SK-N-SH treated with all-trans-retinoic acid at 6 μM for 48 hours (cell line): ENCODE data around the gene CCDC158.

Experiments
- ATAC-seq: fragments of 200-7000 bp; cut with Tn5 transposase; 3 replicates; pipeline ENCODE4 v1.9.1; 2020; ENCODE audit warnings: mild to moderate bottlenecking, moderate library complexity
- ARNTL ChIP-seq: fragments of 450-650 bp; formaldehyde crosslinking; IDR thresholded peaks from 2 replicates; pipeline ENCODE4 v1.5.0; 2020; ENCODE audit warnings: low read depth, mild to moderate bottlenecking, moderate library complexity, borderline replicate concordance
- BACH2 ChIP-seq: fragments of 250-450 bp; sonication (Bioruptor Pico); IDR thresholded peaks from 2 replicates; pipeline ENCODE4 v1.9.0; 2021; ENCODE audit warnings: mild to moderate bottlenecking, borderline replicate concordance
- CSDC2 ChIP-seq: fragments of 250-450 bp; sonication (Bioruptor Pico); IDR thresholded peaks from 2 replicates; pipeline ENCODE4 v1.5.0; 2020; ENCODE audit warnings: mild to moderate bottlenecking, moderate library complexity
- GLIS3 ChIP-seq: fragments of 250-450 bp; sonication (Bioruptor Pico); IDR thresholded peaks from 2 replicates; pipeline ENCODE4 v1.5.0; 2020; ENCODE audit warnings: mild to moderate bottlenecking, moderate library complexity
- POU6F1 ChIP-seq: fragments of 250-450 bp; sonication (Bioruptor Pico); IDR thresholded peaks from 2 replicates; pipeline ENCODE4 v1.8.0; 2021; ENCODE audit warnings: low read depth, mild to moderate bottlenecking, moderate library complexity, borderline replicate concordance
- PPARA ChIP-seq: fragments of 250-450 bp; sonication (Bioruptor Pico); IDR thresholded peaks from 2 replicates; pipeline ENCODE4 v1.5.0; 2020; ENCODE audit warnings: mild to moderate bottlenecking, borderline replicate concordance
- RARB ChIP-seq: fragments of 250-450 bp; sonication (Bioruptor Pico); IDR thresholded peaks from 2 replicates; pipeline ENCODE4 v1.8.0; 2021; ENCODE audit warnings: mild to moderate bottlenecking, moderate library complexity
- SNAI2 ChIP-seq: fragments of 250-450 bp; sonication (Bioruptor Pico); IDR thresholded peaks from 2 replicates; pipeline ENCODE4 v1.5.0; 2020; ENCODE audit warnings: mild to moderate bottlenecking, moderate library complexity
- TCF4 ChIP-seq: fragments of 250-450 bp; sonication (Bioruptor Pico); IDR thresholded peaks from 2 replicates; pipeline ENCODE4 v1.8.0; 2021; ENCODE audit warnings: mild to moderate bottlenecking, moderate library complexity, borderline replicate concordance
- TOX ChIP-seq: fragments of 250-450 bp; sonication (Bioruptor Pico); IDR thresholded peaks from 2 replicates; pipeline ENCODE4 v1.8.0; 2021; ENCODE audit warnings: mild to moderate bottlenecking, moderate library complexity, borderline replicate concordance
- ZC3H10 ChIP-seq: fragments of 250-450 bp; sonication (Bioruptor Pico); IDR thresholded peaks from 2 replicates; pipeline ENCODE4 v1.5.1; 2021; ENCODE audit warnings: mild to moderate bottlenecking, moderate library complexity
- ZFP3 ChIP-seq: fragments of 250-450 bp; sonication (Bioruptor Pico); IDR thresholded peaks from 2 replicates; pipeline ENCODE4 v1.5.0; 2020; ENCODE audit warnings: mild to moderate bottlenecking, moderate library complexity
- ZFP30 ChIP-seq: fragments of 450-650 bp; formaldehyde crosslinking; IDR thresholded peaks from 2 replicates; pipeline ENCODE4 v1.5.0; 2022; ENCODE audit warnings: mild to moderate bottlenecking, moderate library complexity
- ZNF565 ChIP-seq: fragments of 450-650 bp; formaldehyde crosslinking; conservative IDR thresholded peaks from 2 replicates; pipeline ENCODE4 v1.5.0; 2020; ENCODE audit warnings: low read depth, mild to moderate bottlenecking, moderate library complexity
- ZNF70 ChIP-seq: fragments of 450-650 bp; formaldehyde crosslinking; IDR thresholded peaks from 2 replicates; pipeline ENCODE4 v1.5.0; 2020; ENCODE audit warnings: mild to moderate bottlenecking, moderate library complexity
- ZNF8 ChIP-seq: fragments of 450-650 bp; formaldehyde crosslinking; IDR thresholded peaks from 2 replicates; pipeline ENCODE4 v1.5.0; 2020; ENCODE audit warnings: mild to moderate bottlenecking, moderate library complexity
- TF ChIP-seq, protein P1 (sequence below): fragments of 250-450 bp; sonication (Bioruptor Pico); IDR thresholded peaks from 2 replicates; pipeline ENCODE4 v1.5.1; 2021; ENCODE audit warnings: mild to moderate bottlenecking, moderate library complexity
- TF ChIP-seq, protein P2 (sequence below): fragments of 250-450 bp; sonication (Bioruptor Pico); IDR thresholded peaks from 2 replicates; pipeline ENCODE4 v1.8.0; 2020; ENCODE audit warnings: mild to moderate bottlenecking, moderate library complexity, borderline replicate concordance
- TF ChIP-seq, protein P3 (sequence below): fragments of 250-450 bp; sonication (Bioruptor Pico); IDR thresholded peaks from 2 replicates; pipeline ENCODE4 v1.5.1; 2020; ENCODE audit warnings: low read depth, mild to moderate bottlenecking, moderate library complexity

The CCDC158 gene

DNA sequence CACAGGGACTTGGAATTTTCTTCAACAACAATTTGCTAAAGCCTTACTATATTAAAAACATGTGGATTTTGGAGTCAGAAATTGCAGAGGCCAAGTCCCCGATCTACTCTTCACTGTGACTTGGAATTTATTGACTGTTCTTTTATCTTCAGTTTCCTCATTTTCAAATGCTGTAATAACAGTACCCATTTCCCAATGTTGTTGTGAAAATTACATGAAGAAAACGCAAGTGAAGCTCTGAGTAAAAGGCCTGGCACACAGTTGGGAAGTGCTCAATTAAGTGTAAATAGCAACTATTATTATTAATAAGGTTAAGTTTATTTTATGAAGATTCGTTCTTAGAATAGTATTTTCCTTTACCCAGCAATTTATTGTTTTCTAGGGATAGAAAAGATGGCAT, 98.7 kb downstream of the CCDC158 start:
- no peak for TF ChIP-seq ARNTL (CRISPR knock-in tag)
- no peak for TF ChIP-seq PPARA
- TF ChIP-seq SNAI2 (CRISPR knock-in tag) = no peak
- TF ChIP-seq, protein P1, sequence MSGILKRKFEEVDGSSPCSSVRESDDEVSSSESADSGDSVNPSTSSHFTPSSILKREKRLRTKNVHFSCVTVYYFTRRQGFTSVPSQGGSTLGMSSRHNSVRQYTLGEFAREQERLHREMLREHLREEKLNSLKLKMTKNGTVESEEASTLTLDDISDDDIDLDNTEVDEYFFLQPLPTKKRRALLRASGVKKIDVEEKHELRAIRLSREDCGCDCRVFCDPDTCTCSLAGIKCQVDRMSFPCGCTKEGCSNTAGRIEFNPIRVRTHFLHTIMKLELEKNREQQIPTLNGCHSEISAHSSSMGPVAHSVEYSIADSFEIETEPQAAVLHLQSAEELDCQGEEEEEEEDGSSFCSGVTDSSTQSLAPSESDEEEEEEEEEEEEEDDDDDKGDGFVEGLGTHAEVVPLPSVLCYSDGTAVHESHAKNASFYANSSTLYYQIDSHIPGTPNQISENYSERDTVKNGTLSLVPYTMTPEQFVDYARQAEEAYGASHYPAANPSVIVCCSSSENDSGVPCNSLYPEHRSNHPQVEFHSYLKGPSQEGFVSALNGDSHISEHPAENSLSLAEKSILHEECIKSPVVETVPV = no peak
- ATAC-seq = no peak

GRCh38 chr4:76316131-76316530, 104.8 kb downstream of the CCDC158 start:
- TF ChIP-seq ZFP30 (CRISPR knock-in tag) (peak; percentile 78), CSDC2 (CRISPR knock-in tag) (no peak), ZNF565 (no peak), ZNF8 (CRISPR knock-in tag) (no peak)
- no peak for ATAC-seq

GRCh38 chr4:76315267-76315918, 105.5 kb downstream of the CCDC158 start:
- no peak for ATAC-seq
- TF ChIP-seq ZC3H10 (CRISPR knock-in tag) (no peak), ZFP30 (CRISPR knock-in tag) (no peak), ZNF70 (CRISPR knock-in tag) (no peak), TCF4 (CRISPR knock-in tag) (no peak), POU6F1 (no peak)

DNA sequence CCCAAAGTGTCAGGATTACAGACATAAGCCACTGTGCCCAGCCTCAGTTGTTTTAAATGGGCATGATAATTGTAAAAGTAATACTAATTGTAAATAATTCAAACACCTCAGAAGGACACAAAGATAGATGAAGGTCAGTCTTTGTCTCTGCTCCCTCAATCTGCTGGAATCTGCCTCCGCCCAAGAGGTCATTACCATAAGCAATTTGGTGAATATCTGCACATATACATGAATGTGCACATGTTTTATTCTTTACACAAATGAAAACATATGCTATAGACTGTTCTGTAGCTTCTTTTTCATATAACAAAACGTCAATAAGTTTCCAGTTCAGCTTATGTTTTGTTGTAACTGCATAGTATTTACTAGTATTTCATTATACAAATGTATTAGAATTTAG, 107.4 kb downstream of the CCDC158 start:
- ATAC-seq = no peak
- TF ChIP-seq ZFP30 (CRISPR knock-in tag) (no peak), CSDC2 (CRISPR knock-in tag) (no peak), RARB (CRISPR knock-in tag) (no peak)

DNA sequence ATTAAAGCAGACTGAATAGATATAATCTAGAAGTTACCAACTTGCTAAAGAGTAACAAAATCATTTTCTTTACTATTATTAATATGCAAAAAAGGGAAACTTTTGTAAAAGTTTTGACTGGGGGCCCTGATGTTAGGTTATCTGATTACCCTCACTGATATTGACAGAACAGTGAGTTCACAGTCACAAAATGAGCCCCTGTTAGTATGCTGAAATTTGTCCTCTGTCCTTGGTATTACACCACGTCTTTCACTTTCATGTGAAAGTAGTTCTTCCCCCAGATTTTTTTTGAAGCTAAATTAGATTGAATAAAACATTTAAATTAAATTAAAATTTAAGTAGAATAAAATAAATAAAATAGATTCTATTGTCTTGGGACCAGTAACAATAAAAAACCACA, 108.5 kb downstream of the CCDC158 start:
- TF ChIP-seq RARB (CRISPR knock-in tag) (no peak), ZNF565 (no peak), POU6F1 (no peak)
- no peak for ATAC-seq

DNA sequence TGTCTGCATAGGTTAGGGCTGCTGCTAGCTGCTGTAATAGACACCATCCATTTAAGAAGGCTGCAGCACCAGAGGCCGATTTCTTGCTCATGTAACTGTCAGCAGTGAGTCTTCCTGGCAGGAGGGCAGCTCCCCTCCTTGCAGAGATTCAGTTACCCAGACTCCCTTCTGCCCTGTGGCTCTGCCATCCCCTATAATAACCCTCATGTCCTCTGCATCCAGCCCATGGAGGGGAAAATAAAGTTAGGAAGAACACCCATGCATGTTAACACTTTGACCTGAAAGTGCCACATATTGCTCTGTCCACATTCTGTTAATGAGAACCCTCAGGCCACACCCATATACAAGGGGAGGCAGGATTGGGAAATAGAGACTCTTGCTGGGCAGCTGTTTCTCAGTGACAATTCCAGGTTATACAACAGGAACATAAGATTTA, 109.0 kb downstream of the CCDC158 start:
- no peak for ATAC-seq
- TF ChIP-seq TOX (CRISPR knock-in tag) (no peak), ZNF70 (CRISPR knock-in tag) (no peak), PPARA (no peak), ZC3H10 (CRISPR knock-in tag) (no peak), BACH2 (CRISPR knock-in tag) (no peak), ZNF565 (no peak), SNAI2 (CRISPR knock-in tag) (no peak), ZFP3 (CRISPR knock-in tag) (no peak)
- TF ChIP-seq, protein P2, sequence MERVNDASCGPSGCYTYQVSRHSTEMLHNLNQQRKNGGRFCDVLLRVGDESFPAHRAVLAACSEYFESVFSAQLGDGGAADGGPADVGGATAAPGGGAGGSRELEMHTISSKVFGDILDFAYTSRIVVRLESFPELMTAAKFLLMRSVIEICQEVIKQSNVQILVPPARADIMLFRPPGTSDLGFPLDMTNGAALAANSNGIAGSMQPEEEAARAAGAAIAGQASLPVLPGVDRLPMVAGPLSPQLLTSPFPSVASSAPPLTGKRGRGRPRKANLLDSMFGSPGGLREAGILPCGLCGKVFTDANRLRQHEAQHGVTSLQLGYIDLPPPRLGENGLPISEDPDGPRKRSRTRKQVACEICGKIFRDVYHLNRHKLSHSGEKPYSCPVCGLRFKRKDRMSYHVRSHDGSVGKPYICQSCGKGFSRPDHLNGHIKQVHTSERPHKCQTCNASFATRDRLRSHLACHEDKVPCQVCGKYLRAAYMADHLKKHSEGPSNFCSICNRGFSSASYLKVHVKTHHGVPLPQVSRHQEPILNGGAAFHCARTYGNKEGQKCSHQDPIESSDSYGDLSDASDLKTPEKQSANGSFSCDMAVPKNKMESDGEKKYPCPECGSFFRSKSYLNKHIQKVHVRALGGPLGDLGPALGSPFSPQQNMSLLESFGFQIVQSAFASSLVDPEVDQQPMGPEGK (CRISPR knock-in tag) = no peak

- ATAC-seq = no peak
- TF ChIP-seq, protein P3, sequence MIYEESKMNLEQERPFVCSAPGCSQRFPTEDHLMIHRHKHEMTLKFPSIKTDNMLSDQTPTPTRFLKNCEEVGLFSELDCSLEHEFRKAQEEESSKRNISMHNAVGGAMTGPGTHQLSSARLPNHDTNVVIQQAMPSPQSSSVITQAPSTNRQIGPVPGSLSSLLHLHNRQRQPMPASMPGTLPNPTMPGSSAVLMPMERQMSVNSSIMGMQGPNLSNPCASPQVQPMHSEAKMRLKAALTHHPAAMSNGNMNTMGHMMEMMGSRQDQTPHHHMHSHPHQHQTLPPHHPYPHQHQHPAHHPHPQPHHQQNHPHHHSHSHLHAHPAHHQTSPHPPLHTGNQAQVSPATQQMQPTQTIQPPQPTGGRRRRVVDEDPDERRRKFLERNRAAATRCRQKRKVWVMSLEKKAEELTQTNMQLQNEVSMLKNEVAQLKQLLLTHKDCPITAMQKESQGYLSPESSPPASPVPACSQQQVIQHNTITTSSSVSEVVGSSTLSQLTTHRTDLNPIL (CRISPR knock-in tag) = no peak
- TF ChIP-seq, protein P2 (CRISPR knock-in tag) = no peak
- TF ChIP-seq BACH2 (CRISPR knock-in tag) (no peak), ZNF8 (CRISPR knock-in tag) (no peak), TOX (CRISPR knock-in tag) (no peak), RARB (CRISPR knock-in tag) (no peak), TCF4 (CRISPR knock-in tag) (no peak), ZNF70 (CRISPR knock-in tag) (no peak), GLIS3 (CRISPR knock-in tag) (no peak)
Observed at GRCh38 chr4:76310683-76311082, 110.3 kb downstream of the CCDC158 start.
